Measurements from ENCODE around the gene WWC2.
"Not testable (repeated sequence)": the region's sequence is repeated elsewhere in the genome, so short reads cannot be mapped to it uniquely, and the experiment has no call there.

Gene WWC2

DNA sequence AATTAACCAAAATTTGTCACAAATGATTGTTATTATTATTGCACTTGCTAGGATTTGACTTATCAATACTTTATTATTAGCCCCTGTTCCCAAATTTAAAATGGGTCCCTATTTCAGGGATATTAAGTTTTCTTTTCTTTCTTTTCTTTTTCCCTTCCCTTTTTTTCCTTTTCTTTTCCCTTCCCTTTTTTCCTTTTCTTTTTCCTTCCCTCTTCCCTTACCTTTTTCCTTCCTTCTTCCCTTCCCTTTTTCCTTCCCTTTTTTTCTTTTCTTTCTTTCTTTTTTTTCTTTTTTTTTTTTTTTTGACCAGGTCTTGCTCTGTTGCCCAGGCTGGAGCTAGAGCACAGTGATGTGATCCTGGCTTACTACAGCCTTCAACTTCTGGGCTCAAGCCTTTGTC lies 33.8 kb downstream of the WWC2 start:
- no peak for DNase-seq
- in situ Hi-C loops (cut with HindIII; ENCODE audit: low pct_ligation_motif_present, low pct_unique_long_range_greater_than_20kb, low sequenced_read_pairs): no loop called here

DNA sequence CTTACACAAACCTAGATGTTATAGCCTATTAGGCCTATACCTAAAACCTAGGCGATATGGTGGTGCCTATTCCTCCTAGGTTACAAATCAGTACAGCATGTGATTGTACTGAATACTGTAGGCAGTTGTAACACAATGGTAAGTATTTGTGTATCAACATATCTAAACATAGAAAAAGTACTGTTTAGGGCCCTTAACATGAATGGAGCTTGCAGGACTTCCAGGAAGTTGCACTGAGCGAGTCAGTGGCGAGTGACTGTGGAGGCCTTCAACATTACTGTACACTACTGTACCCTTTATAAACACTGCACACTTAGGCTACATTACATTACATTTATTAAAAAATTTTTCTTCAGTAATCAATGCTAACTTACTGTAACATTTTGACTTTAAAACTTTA lies 37.8 kb downstream of the WWC2 start:
- in situ Hi-C loops (cut with HindIII; ENCODE audit: low pct_ligation_motif_present, low pct_unique_long_range_greater_than_20kb, low sequenced_read_pairs): no loop called here
- no peak for DNase-seq

DNA sequence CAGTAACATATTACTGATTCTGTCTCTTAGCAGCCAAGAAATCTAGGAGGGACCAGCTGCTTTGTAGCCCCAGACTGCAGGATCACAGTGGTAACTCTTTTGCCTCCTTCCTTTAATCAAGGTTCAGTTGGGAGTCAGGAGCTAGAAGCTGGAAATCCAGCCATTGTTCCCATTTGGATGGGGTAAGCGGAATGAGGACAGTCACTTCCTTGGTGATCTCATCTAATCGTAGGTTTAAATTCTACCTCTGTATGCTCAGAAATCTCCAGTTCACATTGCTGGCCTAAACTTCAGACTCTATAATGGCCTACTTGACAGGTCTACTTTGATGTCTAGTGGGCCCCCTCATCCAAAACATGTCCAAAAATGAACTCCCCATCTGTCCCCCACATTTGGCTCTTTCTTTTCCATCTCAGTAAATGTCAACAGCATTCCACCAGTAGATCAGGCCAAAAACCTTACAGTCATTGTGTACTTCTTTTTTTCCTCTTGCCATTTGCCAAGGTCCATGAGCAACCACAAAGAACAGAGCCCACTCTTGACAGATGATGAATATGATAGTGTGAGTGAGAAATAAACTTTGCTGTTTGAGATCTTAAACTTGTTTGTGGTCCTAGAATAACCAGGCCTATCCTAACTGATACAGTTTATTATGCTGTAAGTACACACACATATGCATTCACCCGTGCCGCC lies 40.1 kb downstream of the WWC2 start:
- DNase-seq: no peak
- in situ Hi-C loops (cut with HindIII; ENCODE audit: low pct_ligation_motif_present, low pct_unique_long_range_greater_than_20kb, low sequenced_read_pairs): no loop called here

DNA sequence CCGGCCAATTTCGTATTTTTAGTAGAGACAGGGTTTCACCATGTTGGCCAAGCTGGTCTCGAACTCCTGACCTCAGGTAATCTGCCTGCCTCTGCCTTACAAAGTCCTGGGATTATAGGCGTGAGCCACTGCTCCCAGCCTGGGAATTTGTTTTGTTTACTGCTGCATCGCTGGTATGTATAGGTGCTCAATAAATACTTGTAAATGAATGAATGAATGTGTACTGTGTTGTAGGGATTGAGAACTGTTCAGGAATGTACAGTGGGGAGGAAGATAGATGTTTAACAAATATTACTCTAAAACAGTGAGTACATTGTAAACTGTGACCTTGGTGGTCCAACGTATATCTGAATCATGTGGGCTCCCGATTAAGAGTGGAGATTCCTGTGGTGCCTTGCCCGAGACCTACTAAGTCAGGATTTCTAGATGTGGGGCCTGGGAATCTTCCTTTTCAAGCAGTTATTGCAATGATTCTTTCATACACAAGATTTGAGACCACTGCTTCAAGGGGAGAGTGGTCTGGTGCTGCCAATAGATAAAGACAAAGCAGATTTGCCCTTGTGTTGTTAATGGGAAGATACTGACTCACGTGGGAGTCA lies 41.0 kb downstream of the WWC2 start:
- in situ Hi-C loops (cut with HindIII; ENCODE audit: low pct_ligation_motif_present, low pct_unique_long_range_greater_than_20kb, low sequenced_read_pairs): no loop called here
- no peak for DNase-seq

DNA sequence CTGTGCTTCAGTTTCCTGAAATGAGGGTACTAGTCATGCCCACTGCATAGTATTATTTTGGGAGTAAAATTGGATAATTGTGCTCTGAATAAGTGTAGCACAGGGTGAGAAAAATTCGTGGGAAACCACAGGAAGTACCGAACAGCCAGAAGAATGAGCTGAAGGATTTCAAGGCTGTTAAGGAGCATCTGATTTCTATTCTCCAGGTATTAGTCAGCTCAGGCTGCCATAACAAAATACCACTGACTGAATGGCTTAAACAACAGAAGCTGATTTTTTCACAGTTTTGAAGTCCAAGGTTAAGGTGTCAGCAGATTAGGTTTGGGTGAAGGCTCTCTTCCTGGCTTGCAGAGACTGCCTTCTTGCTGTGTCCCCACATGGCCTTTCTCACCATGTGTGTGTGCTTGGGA lies 41.9 kb downstream of the WWC2 start:
- no peak for DNase-seq
- in situ Hi-C loops (cut with HindIII; ENCODE audit: low pct_ligation_motif_present, low pct_unique_long_range_greater_than_20kb, low sequenced_read_pairs): no loop called here

DNA sequence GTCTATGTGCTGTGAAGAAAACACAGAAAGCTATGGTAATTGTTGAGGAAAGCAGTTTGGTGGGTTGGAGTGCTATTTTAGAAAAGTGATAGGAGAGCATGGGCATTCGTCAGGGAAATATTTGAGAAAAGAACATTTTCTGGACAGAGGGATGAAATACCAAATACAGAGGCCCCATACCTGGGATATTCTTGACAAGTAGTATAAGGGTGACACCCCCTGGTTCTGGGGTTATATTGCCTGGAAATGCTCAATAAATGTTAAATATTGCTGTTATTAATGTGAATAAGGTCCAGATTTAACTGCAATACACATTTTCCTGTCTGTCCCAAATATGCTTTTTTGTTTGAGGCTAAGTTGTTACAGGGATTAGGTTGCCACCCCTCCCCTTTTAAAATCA lies 42.9 kb downstream of the WWC2 start:
- in situ Hi-C loops (cut with HindIII; ENCODE audit: low pct_ligation_motif_present, low pct_unique_long_range_greater_than_20kb, low sequenced_read_pairs): no loop called here
- no peak for DNase-seq

DNA sequence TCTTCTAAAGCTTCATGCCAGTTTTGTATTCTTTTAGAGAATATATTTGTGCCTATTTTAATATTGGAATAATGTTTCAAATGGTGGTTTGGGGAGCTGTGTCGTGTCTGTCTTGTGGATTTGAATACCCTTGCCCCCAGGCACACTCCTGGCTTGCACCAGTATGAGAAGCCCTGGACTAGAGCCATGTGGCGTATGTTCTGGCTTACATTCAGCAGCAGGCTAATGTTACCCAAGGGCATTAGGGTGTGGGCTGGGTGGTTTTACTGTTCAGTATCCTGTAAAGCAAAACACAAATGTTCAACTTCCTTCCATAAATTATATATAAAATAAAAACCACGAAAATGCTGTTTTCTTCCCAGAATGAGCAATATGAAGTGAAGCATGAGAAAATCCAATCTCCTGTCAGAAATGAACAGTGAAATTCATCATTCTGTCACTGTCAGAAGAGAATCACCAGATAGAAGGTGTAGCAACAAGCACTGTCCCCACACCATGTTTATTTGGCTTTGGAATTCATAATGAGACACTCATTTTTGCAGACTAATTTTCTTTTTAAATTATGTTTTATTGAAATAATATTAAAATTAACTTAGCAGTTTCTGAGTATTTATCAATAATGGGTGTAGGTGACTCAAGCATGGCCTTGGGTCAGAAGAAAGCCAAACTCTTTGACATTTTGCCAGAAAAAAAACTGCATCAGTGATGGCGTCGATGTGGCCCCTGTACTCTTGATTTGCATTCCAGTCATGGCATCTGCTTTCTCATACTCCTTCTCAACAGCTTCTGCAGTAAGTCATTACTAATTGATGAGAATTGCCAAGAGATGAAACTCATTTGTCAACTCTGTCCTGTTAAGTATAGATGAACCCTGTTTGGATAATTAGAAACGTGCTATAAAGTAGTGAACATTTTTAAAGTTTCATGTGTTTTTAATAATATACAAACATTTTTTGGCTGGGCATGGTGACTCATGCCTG lies 43.8 kb downstream of the WWC2 start:
- in situ Hi-C loops (cut with HindIII; ENCODE audit: low pct_ligation_motif_present, low pct_unique_long_range_greater_than_20kb, low sequenced_read_pairs): no loop called here
- peak; percentile 10 for DNase-seq

DNA sequence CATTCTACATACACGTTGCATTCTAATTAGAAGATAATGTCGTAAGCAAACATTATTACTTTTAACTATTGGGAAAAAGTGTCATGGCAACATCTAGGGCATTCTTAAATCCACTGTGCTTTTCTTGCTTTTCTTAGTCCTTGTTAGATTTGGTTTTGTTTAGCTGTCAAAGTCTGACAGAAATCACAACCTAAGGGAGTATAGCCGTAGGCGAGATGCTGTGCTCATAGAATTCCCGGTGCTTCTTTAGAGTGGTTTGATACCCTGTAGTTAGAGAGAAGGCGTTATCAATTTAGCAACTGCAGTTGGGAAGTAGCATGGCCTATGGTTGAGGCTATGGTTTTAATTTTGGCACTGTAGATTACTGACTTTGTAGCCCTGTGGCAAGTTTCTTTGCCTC lies 45.7 kb downstream of the WWC2 start:
- no peak for DNase-seq
- in situ Hi-C loops (cut with HindIII; ENCODE audit: low pct_ligation_motif_present, low pct_unique_long_range_greater_than_20kb, low sequenced_read_pairs): no loop called here

DNA sequence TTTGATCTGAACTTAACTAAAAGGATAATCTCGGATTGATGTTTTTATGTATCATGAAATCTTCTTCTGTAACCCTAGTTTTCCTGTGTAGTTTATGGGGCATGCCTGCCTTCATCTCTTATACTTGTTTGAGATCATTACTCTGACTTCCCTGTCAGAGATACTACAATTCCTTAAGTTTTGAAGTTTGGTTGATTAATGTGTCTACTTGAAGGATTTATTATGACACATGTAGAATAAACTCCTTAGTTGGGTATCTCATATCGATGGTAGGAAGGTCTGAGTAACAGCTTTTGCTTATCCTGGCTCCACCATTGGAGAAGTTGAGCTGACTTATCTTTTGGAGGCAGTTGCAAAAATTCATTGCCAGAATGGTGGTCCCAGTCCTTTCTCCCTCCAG lies 46.7 kb downstream of the WWC2 start:
- no peak for DNase-seq
- in situ Hi-C loops (cut with HindIII; ENCODE audit: low pct_ligation_motif_present, low pct_unique_long_range_greater_than_20kb, low sequenced_read_pairs): no loop called here

DNA sequence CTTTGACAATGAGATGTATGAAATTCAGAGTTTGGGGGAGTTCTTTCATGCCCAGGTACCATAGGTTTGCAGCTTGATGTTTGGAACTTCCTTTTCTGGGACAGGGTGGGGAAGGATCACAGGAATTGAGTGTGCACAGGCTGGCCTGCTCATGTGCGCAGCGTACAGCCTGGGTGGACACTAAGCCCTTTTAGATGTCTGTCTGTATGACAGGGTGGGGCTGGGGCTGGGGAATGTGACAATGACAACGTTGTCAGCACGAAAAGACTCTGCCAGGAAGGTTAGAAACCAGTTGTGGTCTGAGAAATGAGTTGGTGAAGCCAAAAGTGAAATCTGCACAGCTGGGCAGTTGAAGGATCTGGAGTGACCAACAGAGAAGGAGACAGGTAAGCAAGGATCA lies 47.4 kb downstream of the WWC2 start:
- no peak for DNase-seq
- in situ Hi-C loops (cut with HindIII; ENCODE audit: low pct_ligation_motif_present, low pct_unique_long_range_greater_than_20kb, low sequenced_read_pairs): no loop called here

DNA sequence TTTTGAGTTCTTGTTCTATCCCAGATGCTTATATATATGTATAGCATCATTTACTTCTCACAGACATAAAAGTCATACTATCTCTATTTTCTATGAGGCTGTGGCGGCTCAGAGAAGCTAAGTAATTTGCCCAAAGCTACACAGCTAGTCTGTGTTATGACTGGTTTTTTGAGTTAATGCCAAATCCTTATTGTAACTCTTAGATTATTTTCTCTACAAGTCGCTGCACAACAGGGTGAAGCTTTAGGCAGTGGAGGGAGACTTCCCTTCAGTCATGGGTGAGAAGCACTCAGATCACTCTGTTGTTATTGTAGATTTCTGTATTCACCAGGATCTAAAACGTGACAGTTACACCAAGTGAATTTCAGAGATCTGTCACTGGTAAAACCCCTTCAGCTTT lies 48.1 kb downstream of the WWC2 start:
- in situ Hi-C loops (cut with HindIII; ENCODE audit: low pct_ligation_motif_present, low pct_unique_long_range_greater_than_20kb, low sequenced_read_pairs): no loop called here
- DNase-seq: no peak

DNA sequence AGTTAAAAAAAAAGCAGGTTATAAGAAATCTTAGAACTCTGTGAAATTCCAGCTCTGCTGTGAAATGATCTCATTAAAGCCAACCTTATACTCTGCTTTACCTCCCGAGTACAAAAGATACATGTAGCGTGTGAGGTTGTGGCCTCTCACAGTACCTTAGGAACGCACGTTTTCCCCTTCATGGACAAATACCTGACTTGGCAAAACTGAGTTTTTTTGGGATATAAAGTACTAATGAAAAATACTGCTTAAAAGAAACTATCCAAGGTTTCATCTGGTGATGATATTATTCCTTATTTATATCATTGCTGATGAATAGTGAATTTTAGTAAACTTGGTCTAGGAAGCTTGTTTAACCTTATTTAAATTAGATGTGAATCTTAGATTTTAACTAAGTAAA lies 48.9 kb downstream of the WWC2 start:
- no peak for DNase-seq
- in situ Hi-C loops (cut with HindIII; ENCODE audit: low pct_ligation_motif_present, low pct_unique_long_range_greater_than_20kb, low sequenced_read_pairs): no loop called here

DNA sequence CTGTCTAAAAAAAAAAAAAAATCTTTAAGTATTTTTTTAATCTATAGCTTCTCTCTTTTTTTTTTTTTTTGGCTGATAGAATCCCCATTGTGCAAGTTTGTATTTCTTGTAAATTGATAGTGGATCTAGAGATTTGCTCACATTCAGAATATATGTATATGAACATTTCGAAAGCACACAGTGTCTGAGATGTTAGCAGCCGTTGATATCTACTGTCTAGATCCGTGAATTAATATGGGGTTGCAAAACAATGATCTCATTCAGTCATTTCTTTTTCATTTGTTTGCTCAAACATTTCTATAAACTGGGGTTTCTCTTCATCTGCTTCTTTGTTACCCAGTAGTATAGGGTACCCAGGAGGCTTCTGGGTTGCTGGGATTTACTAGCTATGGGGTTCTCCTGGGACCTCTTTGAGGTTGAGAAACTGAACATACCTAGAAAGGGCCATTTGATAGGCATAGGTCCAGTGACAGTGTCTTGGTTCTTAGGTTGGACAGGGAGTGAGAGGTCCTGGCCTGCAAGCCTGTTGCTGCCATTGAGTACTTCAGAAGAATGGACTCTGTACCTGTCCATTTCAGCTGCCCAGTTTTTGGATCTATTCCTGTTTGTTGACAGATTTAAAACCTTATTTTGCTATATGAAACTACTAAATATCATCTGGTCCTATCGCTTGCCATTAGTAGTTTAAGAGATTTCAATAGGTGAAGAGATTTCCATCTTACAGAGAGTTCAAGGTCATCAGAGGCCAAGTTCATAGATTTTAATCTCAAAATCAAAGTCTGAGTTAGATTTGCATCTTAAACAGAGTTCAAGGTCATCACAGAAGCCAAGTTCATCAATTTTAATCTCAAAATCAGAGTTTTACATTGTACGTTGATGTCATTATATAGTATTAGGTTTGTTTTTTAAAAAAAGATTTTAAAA lies 50.8 kb downstream of the WWC2 start:
- DNase-seq: no peak
- in situ Hi-C loops (cut with HindIII; ENCODE audit: low pct_ligation_motif_present, low pct_unique_long_range_greater_than_20kb, low sequenced_read_pairs): no loop called here

DNA sequence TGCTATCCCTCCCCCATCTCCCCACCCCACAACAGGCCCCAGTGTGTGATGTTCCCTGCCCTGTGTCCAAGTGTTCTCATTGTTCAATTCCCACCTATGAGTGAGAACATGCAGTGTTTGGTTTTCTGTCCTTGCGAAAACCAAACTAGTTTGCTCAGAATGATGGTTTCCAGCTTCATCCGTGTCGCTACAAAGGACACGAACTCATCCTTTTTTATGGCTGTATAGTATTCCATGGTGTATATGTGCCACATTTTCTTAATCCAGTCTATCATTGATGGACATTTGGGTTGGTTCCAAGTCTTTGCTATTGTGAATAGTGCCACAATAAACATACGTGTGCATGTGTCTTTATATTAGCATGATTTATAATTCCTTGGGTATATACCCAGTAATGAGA lies 51.6 kb downstream of the WWC2 start:
- DNase-seq; in situ Hi-C loops (cut with HindIII; ENCODE audit: low pct_ligation_motif_present, low pct_unique_long_range_greater_than_20kb, low sequenced_read_pairs): not testable (repeated sequence)

DNA sequence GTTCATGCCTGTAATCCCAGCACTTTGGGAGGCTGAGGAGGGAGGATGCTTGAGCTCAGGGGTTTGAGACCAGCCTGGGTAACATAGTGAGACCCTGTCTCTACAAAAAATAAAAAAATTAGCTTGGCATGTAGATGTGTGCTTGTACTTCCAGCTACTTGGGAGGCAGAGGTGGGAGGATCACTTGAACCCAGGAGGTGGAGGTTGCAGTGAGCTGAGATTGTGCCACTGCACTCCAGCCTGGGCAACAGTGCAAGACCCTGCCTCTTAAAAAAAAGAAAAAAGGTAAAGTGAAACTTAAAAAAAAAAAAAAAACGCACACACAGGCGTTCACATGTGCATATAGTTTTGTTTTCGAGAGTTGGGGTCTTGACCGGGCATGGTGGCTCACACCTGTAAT lies 53.2 kb downstream of the WWC2 start:
- not testable (repeated sequence) for DNase-seq

DNA sequence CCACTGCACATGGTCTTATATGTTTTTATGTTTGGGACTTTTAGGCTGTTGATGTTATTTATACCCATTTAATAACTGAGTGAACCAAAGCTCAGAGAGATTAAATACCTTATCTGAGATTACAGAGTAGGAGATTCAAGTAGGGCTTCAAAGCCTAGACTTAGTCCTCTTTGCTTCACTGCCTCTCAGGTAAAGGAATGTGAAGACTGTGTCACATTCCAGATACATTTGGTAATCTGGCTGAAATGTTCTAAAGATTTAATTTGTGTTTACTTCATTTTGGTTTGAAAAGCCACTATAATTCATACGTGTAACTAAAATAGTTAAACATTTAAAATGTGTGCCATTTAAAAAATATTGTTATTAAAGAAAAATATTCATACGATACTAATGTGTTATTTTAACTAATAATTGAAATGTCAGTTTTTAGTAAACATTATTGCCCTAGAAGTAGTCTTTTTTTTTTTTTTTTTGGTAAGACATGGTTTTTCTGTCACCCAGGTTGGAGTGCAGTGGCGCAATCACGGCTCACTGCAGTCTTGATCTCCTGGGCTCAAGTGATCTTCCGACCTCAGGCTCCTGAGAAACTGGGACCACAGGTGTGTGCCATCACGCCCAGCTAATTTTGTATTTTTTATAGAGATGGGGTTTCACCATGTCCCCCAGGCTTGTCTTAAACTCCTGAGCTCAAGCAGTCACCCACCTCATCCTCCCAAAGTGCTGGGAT lies 54.3 kb downstream of the WWC2 start:
- no peak for DNase-seq
- in situ Hi-C loops (cut with HindIII; ENCODE audit: low pct_ligation_motif_present, low pct_unique_long_range_greater_than_20kb, low sequenced_read_pairs): no loop called here

More for the DNA sequence above, 53.2 kb downstream of the WWC2 start:
- in situ Hi-C loops (cut with HindIII; ENCODE audit: low pct_ligation_motif_present, low pct_unique_long_range_greater_than_20kb, low sequenced_read_pairs): not testable (repeated sequence)

DNA sequence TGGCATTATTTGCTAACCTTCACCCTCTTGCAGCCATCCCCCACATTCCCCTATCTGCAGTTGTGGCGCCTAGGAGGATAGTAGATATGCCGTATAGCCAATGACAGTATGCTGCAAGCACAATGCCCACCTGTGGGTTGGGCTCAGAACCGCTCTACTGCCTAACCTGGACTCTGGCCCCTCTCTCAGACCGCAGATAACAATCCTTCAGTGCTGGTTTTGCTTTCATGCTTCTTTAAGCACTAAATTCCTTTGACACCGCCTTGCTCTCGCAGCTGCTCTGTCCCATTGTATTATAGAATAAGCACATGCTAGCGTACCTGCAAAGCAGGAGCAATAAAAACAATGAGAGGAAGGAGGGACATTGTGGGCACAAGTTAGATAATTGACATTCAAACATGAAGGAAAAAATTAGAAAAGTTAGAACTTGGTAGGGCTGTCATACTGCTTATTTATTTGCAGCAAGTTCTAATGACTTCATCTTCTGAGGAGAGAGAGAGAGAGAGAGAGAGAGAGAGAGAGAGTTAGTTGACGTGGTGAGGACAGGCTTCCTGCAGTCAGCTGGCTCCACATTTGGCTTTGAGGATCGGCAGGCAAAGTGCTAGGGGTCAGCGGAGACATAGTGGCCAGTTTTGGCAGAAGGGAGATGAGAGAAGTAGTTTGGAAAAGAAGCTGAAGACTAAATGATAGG lies 55.8 kb downstream of the WWC2 start:
- DNase-seq: no peak
- in situ Hi-C loops (cut with HindIII; ENCODE audit: low pct_ligation_motif_present, low pct_unique_long_range_greater_than_20kb, low sequenced_read_pairs): no loop called here
